H1 (cell line): ENCODE data around the gene TMEM202. TPM values are rescaled to one million over a fixed set of nuclear protein-coding genes. Genes with fewer than 3 reads are reported as not detected.

Source experiments
- CTCF ChIP-seq, 3 experiments: IDR thresholded peaks; 1 replicate in 2 of 3; 2 replicates in 1 of 3; pipeline versions ENCODE4 v1.5.1 to v1.6.1; 2011; ENCODE audit warnings: low read length in 3 of 3, mild to moderate bottlenecking in 3 of 3, inconsistent platforms in 2 of 3, low read depth in 1 of 3, moderate library complexity in 1 of 3; ENCODE audit not compliant: insufficient read depth in 1 of 3; ENCODE audit errors: control extremely low read depth in 1 of 3
- KDM1A ChIP-seq: fragments of 200-600, 300-600 bp; sonication (generic); IDR thresholded peaks from 2 replicates; pipeline ENCODE4 v1.7.1; 2016; ENCODE audit warnings: mild to moderate bottlenecking, low read length, borderline replicate concordance
- NANOG ChIP-seq: IDR thresholded peaks from 2 replicates; pipeline ENCODE4 v1.6.1; 2011; ENCODE audit warnings: low read length, low read depth, mild to moderate bottlenecking, inconsistent platforms; ENCODE audit not compliant: insufficient read depth, poor library complexity, severe bottlenecking
- polyA plus RNA-seq, 7 experiments: library from polyadenylated mRNA; depleted of rRNA in 3 of 7; stranded (reverse) in 5 of 7; unstranded in 2 of 7; fragments of >200 nt in 5 of 7; fragments of 200-250 nt in 2 of 7; gene quantifications; 1 replicate in 5 of 7; 2 replicates in 1 of 7; 4 replicates in 1 of 7; pipeline versions ENCODE4 v1.2.1 to v1.2.3, GENCODE V29; 2011 to 2013; ENCODE audit warnings: missing spikeins in 2 of 7, mixed read lengths in 2 of 7
- total RNA-seq: library from RNA; stranded (reverse); fragmentation: NEBNext Ultra II Directional; extraction: Animal tissue kit (Norgen Biotek cat#: 25700); gene quantifications from 2 replicates; pipeline ENCODE4 v1.2.1, GENCODE V29; 2021

The TMEM202 gene
- total and polyA plus RNA-seq, 2 of the 8 experiments (the other 6 are each of a cell fraction or from before 2014, with no cell fraction given), result not detected

GRCh38 chr15:72354496-72354895 is 43.6 kb upstream of the TMEM202 start (continued):
- TF ChIP-seq CTCF (IDR thresholded peaks at IDR 0.05; ENCODE audit: control extremely low read depth in 1 of 3, insufficient read depth in 1 of 3, low read depth in 1 of 3, low read length in 3 of 3) (no peak), NANOG (no peak), KDM1A (no peak)
